GM12801 (cell line): ENCODE results near the gene PTMS.

ENCODE experiments used
- TF ChIP-seq, protein P1 (sequence below): IDR thresholded peaks from one replicate; pipeline ENCODE4 v1.5.1; 2011; ENCODE audit warnings: control low read depth; ENCODE audit not compliant: insufficient read length; ENCODE audit errors: extremely low read depth

PTMS gene

DNA sequence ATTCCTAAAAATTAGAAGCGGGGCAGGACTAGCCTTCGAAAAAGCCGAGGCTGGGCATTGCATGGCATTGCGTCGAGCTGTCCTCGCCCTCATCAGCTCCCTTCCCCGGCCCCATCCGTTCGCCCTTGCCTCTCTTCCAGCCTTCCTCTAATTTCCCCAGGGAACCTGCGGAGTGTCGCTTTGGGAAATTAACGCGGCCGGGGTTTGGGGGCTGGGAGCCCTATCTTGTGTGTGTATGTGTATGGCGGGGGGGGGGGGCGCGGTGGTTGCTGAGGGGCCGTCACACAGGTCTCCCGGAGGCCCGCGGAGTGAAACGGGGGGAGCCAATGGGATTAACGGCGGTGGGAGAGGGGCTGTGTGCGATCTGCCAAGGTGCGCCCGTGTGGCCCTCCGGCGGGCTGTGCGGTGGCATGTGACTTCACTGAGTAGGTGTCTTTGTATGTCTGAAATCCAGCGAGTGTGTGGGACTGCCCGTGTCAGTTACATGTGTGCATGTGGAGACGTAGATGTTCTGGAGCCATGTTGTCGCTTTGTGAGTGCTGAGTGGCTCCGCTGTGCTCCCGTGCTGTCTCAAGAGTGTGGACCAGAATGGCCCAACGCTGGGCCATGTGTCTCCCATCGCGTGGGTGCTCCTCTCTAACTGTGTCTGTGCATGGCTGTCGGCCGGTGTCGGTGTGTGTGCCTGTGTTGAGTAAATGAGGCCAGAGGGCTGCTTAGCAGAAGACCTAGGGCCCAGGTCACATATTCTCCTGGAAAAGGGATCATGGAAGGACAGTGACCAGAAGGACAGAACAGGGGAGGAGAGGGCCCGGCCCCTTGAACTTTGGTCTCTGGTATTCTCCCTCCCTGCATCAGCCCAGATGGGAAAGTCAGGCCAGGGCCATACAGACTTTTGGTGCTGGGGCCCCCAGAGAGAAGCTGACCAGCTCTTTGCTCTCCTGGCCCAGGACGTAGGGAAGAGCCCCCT, 1.5 kb downstream of the PTMS start:
- TF ChIP-seq, protein P1, sequence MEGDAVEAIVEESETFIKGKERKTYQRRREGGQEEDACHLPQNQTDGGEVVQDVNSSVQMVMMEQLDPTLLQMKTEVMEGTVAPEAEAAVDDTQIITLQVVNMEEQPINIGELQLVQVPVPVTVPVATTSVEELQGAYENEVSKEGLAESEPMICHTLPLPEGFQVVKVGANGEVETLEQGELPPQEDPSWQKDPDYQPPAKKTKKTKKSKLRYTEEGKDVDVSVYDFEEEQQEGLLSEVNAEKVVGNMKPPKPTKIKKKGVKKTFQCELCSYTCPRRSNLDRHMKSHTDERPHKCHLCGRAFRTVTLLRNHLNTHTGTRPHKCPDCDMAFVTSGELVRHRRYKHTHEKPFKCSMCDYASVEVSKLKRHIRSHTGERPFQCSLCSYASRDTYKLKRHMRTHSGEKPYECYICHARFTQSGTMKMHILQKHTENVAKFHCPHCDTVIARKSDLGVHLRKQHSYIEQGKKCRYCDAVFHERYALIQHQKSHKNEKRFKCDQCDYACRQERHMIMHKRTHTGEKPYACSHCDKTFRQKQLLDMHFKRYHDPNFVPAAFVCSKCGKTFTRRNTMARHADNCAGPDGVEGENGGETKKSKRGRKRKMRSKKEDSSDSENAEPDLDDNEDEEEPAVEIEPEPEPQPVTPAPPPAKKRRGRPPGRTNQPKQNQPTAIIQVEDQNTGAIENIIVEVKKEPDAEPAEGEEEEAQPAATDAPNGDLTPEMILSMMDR: no peak

DNA sequence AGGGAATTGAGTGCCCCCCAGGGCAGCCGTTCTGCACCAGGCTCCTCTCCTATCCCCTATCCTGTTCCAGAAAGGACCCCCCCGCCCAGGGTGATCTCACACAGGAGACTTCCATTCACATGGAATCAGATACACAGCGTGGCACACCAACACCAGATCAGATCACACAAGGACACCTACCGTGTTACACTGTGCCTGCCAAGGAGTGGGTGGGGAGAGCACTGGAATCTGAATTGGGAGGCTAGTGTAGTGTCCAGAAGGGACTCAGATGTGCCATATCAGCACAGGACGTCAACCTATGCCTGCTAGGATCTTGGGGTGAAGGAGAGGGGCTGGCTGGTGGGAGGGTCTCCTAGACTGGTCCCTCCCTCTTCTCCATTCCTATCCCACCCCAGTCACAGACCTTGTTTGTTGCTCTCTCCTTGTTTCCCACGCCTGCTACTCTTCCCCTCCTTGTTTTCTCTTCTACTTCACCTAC, 2.3 kb downstream of the PTMS start:
- TF ChIP-seq, protein P1: no peak

GRCh38 chr12:6768990-6769389, 2.8 kb downstream of the PTMS start:
- TF ChIP-seq, protein P1: no peak

DNA sequence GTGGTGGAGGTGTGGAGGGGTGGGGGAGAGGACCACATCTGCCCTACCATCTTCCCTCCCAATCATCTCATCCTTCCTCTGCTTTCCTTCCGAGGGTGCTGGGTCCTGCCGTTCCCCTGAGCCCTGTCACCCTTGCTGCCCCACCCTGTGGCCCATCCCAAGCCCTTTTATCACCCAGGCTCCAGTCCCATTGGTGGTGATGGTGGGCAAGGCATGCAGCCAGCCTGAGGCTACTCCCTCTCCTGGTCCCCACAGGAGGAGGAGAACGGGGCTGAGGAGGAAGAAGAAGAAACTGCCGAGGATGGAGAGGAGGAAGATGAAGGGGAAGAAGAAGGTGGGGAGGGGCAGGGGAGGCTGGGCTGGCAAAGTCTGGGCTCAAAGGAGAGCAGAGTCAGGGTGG, 3.5 kb downstream of the PTMS start:
- TF ChIP-seq, protein P1: no peak

DNA sequence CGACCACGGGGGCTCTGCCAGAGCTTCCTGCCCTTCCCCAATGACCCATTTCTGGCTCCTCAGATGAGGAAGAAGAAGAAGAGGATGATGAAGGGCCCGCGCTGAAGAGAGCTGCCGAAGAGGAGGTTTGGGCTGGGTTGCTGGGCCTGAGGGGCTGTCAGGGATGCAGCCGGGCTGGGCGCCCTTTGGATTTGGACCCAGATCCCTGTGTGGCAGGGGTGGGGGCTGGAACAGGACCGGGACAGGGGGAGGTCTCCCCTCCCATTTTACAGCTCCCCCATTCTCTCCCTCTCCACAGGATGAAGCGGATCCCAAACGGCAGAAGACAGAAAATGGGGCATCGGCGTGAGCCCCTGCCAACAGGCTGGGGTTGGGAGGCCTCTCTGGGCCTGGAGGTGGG, 3.9 kb downstream of the PTMS start:
- TF ChIP-seq, protein P1: no peak

- TF ChIP-seq, protein P1: no peak
These were observed 4.4 kb downstream of the PTMS start for GRCh38 chr12:6770600-6770999.

- TF ChIP-seq, protein P1: no peak
These were observed 4.9 kb downstream of the PTMS start for GRCh38 chr12:6771091-6771495.
